ENCODE measurements around the gene USP6NL. TPM values are rescaled to one million over a fixed set of nuclear protein-coding genes. Genes with fewer than 3 reads are reported as not detected.

USP6NL gene
- total RNA-seq, 1 experiment from 2014 or later: 22.1 TPM

GRCh38 chr10:11578802-11579255, 32.6 kb downstream of the USP6NL start:
- H3K9me2 ChIP-seq (ENCODE audit: insufficient read depth): no peaks in the 10 kb centered on the region
- no peaks in the 10 kb centered on the region for H3K36me3 ChIP-seq (ENCODE audit: low read depth)
- no peak for DNase-seq
- no peaks in the 10 kb centered on the region for H3K9me3 ChIP-seq (ENCODE audit: insufficient read depth, low read depth)
- peaks cover 51% of the 10 kb centered on the region for H3K79me2 ChIP-seq (ENCODE audit: low read depth)
- no peaks in the 10 kb centered on the region for H3F3A ChIP-seq (ENCODE audit: insufficient read depth, low read depth)
- no peak overlapping the region for H3K4me2 ChIP-seq
- no TSS peak for BruUV-seq (replicated peaks)
- no peak overlapping the region for H3K27ac ChIP-seq
- ChIA-PET CTCF (no interaction called here), POLR2A (ENCODE audit: unreplicated experiment) (no interaction called here)
- H3K4me1 ChIP-seq (replicated peaks; ENCODE audit: insufficient read depth): no peaks in the 10 kb centered on the region
- H3K4me3 ChIP-seq: no peak overlapping the region
- intact Hi-C loops (cut with micrococcal nuclease; ENCODE audit: unreplicated experiment): no loop called here
- H3K27me3 ChIP-seq (ENCODE audit: insufficient read depth, low read depth): no peaks in the 10 kb centered on the region
- TF ChIP-seq EZH2 (IDR thresholded peaks at IDR 0.05; ENCODE audit: low read depth): no peak
- TF ChIP-seq CTCF (conservative IDR thresholded peaks at IDR 0.05): no peak
- no peak overlapping the region for H2AFZ ChIP-seq
- no peaks in the 10 kb centered on the region; the same call in 1 of the 2 replicates for H4K20me1 ChIP-seq (ENCODE audit: insufficient read depth)

- TF ChIP-seq EZH2 (IDR thresholded peaks at IDR 0.05; ENCODE audit: low read depth): no peak
- TF ChIP-seq CTCF (conservative IDR thresholded peaks at IDR 0.05): no peak
- no peaks in the 10 kb centered on the region for H3K36me3 ChIP-seq (ENCODE audit: low read depth)
- H3K79me2 ChIP-seq (ENCODE audit: low read depth): peaks cover 54% of the 10 kb centered on the region
- no peak overlapping the region for H3K4me3 ChIP-seq
- no peak for DNase-seq
- CTCF ChIA-PET: no interaction called here
- no TSS peak for BruUV-seq (replicated peaks)
- no peak overlapping the region for H3K27ac ChIP-seq
- POLR2A ChIA-PET (ENCODE audit: unreplicated experiment): no interaction called here
- H3K9me3 ChIP-seq (ENCODE audit: insufficient read depth, low read depth): no peaks in the 10 kb centered on the region
- intact Hi-C loops (cut with micrococcal nuclease; ENCODE audit: unreplicated experiment): no loop called here
- H3F3A ChIP-seq (ENCODE audit: insufficient read depth, low read depth): no peaks in the 10 kb centered on the region
- H2AFZ ChIP-seq: no peak overlapping the region
- no peaks in the 10 kb centered on the region for H3K27me3 ChIP-seq (ENCODE audit: insufficient read depth, low read depth)
- H3K9me2 ChIP-seq (ENCODE audit: insufficient read depth): no peaks in the 10 kb centered on the region
- no peak overlapping the region for H3K4me2 ChIP-seq
- H3K4me1 ChIP-seq (replicated peaks; ENCODE audit: insufficient read depth): no peaks in the 10 kb centered on the region
- no peaks in the 10 kb centered on the region; the same call in 1 of the 2 replicates for H4K20me1 ChIP-seq (ENCODE audit: insufficient read depth)
These were observed 35.2 kb downstream of the USP6NL start for GRCh38 chr10:11576092-11576809.

GRCh38 chr10:11573497-11573896, 38.0 kb downstream of the USP6NL start:
- H3K79me2 ChIP-seq (ENCODE audit: low read depth): peaks cover 47% of the 10 kb centered on the region
- DNase-seq: no peak
- H3K4me1 ChIP-seq (replicated peaks; ENCODE audit: insufficient read depth): no peaks in the 10 kb centered on the region
- TF ChIP-seq CTCF (conservative IDR thresholded peaks at IDR 0.05) (no peak), EZH2 (IDR thresholded peaks at IDR 0.05; ENCODE audit: low read depth) (no peak)
- no peaks in the 10 kb centered on the region for H3K27me3 ChIP-seq (ENCODE audit: insufficient read depth, low read depth)
- intact Hi-C loops (cut with micrococcal nuclease; ENCODE audit: unreplicated experiment): loop anchor here (1.0 kb wide), 1 partner anchor 13 kb away; no protein-coding TSS in a partner anchor
- H3K9me3 ChIP-seq (ENCODE audit: insufficient read depth, low read depth): no peaks in the 10 kb centered on the region
- ChIA-PET POLR2A (ENCODE audit: unreplicated experiment) (no interaction called here), CTCF (no interaction called here)
- no peaks in the 10 kb centered on the region for H4K20me1 ChIP-seq (ENCODE audit: insufficient read depth)
- H3F3A ChIP-seq (ENCODE audit: insufficient read depth, low read depth): no peaks in the 10 kb centered on the region
- no peaks in the 10 kb centered on the region for H3K9me2 ChIP-seq (ENCODE audit: insufficient read depth)
- H3K4me2 ChIP-seq: no peak overlapping the region
- H3K27ac ChIP-seq: no peak overlapping the region
- H3K36me3 ChIP-seq (ENCODE audit: low read depth): no peaks in the 10 kb centered on the region
- H3K4me3 ChIP-seq: no peak overlapping the region
- BruUV-seq (replicated peaks): no TSS peak
- H2AFZ ChIP-seq: no peak overlapping the region
